Measurements from ENCODE around the gene IFITM10. TPM values are rescaled to one million over a fixed set of nuclear protein-coding genes. Genes with fewer than 3 reads are reported as not detected.

The IFITM10 gene
- total and polyA plus RNA-seq, 10 of the 15 experiments (the other 5 are each of a cell fraction or from before 2014, with no cell fraction given), result 0.04 to 0.27 TPM; not detected in 8

DNA sequence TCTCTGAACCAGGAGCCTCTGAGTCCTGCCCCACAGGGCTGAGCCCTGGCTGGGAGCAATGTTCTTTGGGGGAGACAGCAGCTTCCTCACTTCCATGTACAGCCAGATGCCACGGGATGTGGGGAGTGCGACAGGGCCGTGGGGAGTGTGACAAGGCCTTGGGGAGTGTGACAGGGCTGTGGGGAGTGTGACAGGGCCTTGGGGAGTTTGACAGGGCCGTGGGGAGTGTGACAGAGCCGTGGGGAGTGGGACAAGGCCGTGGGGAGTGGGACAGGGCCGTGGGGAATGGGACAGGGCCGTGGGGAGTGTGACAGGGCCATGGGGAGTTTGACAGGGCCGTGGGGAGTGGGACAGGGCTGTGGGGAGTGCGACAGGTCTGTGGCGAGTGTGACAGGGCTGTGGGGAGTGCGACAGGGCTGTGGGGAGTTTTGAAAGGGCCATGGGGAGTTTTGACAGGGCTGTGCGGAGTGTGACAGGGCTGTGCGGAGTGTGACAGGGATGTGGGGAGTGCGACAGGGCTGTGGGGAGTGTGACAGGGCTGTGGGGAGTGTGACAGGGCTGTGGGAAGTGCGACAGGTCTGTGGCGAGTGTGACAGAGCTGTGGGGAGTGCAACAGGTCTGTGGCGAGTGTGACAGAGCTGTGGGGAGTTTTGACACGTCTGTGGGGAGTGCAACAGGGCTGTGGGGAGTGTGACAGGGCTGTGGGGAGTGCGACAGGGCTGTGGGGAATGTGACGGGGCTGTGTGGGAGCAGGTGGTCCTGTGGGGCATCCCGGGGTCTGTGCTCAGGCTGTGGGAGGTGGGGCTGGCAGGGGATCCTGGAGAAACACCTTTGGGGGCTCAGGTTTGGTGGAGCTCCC is 60.0 kb downstream of the IFITM10 start:
- no peak for DNase-seq (ENCODE audit: low read depth, low spot score)
- ChIA-PET SMC1A (ENCODE audit: uncharacterized antibody, unreplicated experiment) (interaction anchor here (1.0 kb wide), 1 partner anchor 37 kb away, joined by 3 read pairs; no protein-coding TSS in a partner anchor), POLR2A (no interaction called here), RAD21 (ENCODE audit: unreplicated experiment) (interaction anchor here (1.9 to 4.7 kb wide), 2 partner anchors 143 to 310 kb away, joined by 5 to 107 read pairs; partner anchors contain the start of gene SYT8), CTCF (interaction anchor here (0.7 to 5.7 kb wide), 4 partner anchors 8 to 461 kb away, joined by 5 to 187 read pairs (median 8); partner anchors contain the start of gene SYT8)
- no peaks in the 10 kb centered on the region for H3K4me1 ChIP-seq (ENCODE audit: control insufficient read depth, insufficient read depth, low read length)
- no peaks in the 10 kb centered on the region for H3K9me3 ChIP-seq (replicated peaks; ENCODE audit: control insufficient read depth, insufficient read depth, low read length)
- TF ChIP-seq RCOR1 (conservative IDR thresholded peaks at IDR 0.05; ENCODE audit: low read depth, low read length) (no peak), SIN3A (IDR thresholded peaks at IDR 0.05; ENCODE audit: low read depth, low read length) (no peak), BCL3 (IDR thresholded peaks at IDR 0.05; ENCODE audit: borderline replicate concordance, insufficient read depth, low read depth, low read length, poor library complexity, severe bottlenecking) (no peak), SIX5 (IDR thresholded peaks at IDR 0.05; ENCODE audit: low read depth, low read length, severe bottlenecking) (no peak), HDGF (IDR thresholded peaks at IDR 0.05) (no peak), STAT3 (IDR thresholded peaks at IDR 0.05; ENCODE audit: low read depth, low read length) (no peak), RELA (IDR thresholded peaks at IDR 0.05; ENCODE audit: borderline replicate concordance, partially characterized antibody) (no peak), MYC (IDR thresholded peaks at IDR 0.05; ENCODE audit: insufficient read depth, insufficient read length, insufficient replicate concordance, low read length, severe bottlenecking) (no peak), MEF2B (IDR thresholded peaks at IDR 0.05; ENCODE audit: partially characterized antibody, poor library complexity, severe bottlenecking) (no peak), CBFB (IDR thresholded peaks at IDR 0.05; ENCODE audit: low read depth) (no peak), FOXM1 (IDR thresholded peaks at IDR 0.05; ENCODE audit: low read depth, low read length) (no peak), ZNF207 (IDR thresholded peaks at IDR 0.05; ENCODE audit: borderline replicate concordance) (no peak)
- TF ChIP-seq, protein P1, sequence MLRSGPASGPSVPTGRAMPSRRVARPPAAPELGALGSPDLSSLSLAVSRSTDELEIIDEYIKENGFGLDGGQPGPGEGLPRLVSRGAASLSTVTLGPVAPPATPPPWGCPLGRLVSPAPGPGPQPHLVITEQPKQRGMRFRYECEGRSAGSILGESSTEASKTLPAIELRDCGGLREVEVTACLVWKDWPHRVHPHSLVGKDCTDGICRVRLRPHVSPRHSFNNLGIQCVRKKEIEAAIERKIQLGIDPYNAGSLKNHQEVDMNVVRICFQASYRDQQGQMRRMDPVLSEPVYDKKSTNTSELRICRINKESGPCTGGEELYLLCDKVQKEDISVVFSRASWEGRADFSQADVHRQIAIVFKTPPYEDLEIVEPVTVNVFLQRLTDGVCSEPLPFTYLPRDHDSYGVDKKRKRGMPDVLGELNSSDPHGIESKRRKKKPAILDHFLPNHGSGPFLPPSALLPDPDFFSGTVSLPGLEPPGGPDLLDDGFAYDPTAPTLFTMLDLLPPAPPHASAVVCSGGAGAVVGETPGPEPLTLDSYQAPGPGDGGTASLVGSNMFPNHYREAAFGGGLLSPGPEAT (IDR thresholded peaks at IDR 0.05; ENCODE audit: low read depth), result no peak
- H3K79me2 ChIP-seq (ENCODE audit: control insufficient read depth, insufficient read depth, low read length), result no peaks in the 10 kb centered on the region
- H3K4me2 ChIP-seq (ENCODE audit: control insufficient read depth, insufficient read depth), result no peak overlapping the region
- no peak overlapping the region for H3K27ac ChIP-seq (ENCODE audit: control insufficient read depth, insufficient read depth)
- no peaks in the 10 kb centered on the region for H3K36me3 ChIP-seq (ENCODE audit: control insufficient read depth in 2 of 2, insufficient read depth in 2 of 2, low read length in 1 of 2)
- ATAC-seq, result no peak
- no peaks in the 10 kb centered on the region; the same call in 1 of the 2 replicates for H4K20me1 ChIP-seq (ENCODE audit: control insufficient read depth, insufficient read depth)
- no TSS peak for BruUV-seq (replicated peaks)
- in situ Hi-C loops (cut with MboI), result no loop called here
- no peak overlapping the region for H3K4me3 ChIP-seq
- peaks cover 3 to 4% of the 10 kb centered on the region in 2 experiments; a peak in 2 of 4 replicates for H3K27me3 ChIP-seq (replicated peaks in 1 of 2; ENCODE audit: control insufficient read depth in 2 of 2, insufficient read depth in 2 of 2, low read length in 1 of 2)
- 4% methylated on average over 18 of the region's 22 CpGs for WGBS (ENCODE audit: insufficient coverage, insufficient replicate concordance, low lambda C conversion rate, missing lambda C conversion rate)
- H2AFZ ChIP-seq (ENCODE audit: control insufficient read depth, low read depth, low read length), result no peak overlapping the region
- intact Hi-C loops (cut with micrococcal nuclease; ENCODE audit: unreplicated experiment), result loop anchor here (5.0 kb wide), 1 partner anchor 38 kb away; no protein-coding TSS in a partner anchor
- no peak for FAIRE-seq
- H3K9ac ChIP-seq (ENCODE audit: control insufficient read depth, insufficient read depth, low read length), result no peak overlapping the region

All from GM12878 (cell line).